OCI-LY1 (cell line): Measurements from ENCODE around the gene SERGEF.

Experiments
- H2AFZ ChIP-seq: fragments of 200-600 bp; sonication (generic), shearing (Covaris generic); 2 replicates; pipeline ENCODE4 v1.6.0; 2014; ENCODE audit warnings: antibody characterized with exemption, mild to moderate bottlenecking, low read length
- H3F3A ChIP-seq: fragments of 200-600 bp; sonication (generic), shearing (Covaris generic); 2 replicates; pipeline ENCODE4 v1.6.0; 2014; ENCODE audit warnings: mild to moderate bottlenecking, antibody characterized with exemption, low read length, moderate library complexity; ENCODE audit not compliant: insufficient read depth
- H3K27ac ChIP-seq: fragments of 200-600 bp; sonication (generic); 2 replicates; pipeline ENCODE4 v1.5.1; 2014; ENCODE audit warnings: low read length, mixed run types, mild to moderate bottlenecking, low read depth; ENCODE audit not compliant: poor library complexity, severe bottlenecking
- H3K27me3 ChIP-seq: fragments of 200-600 bp; sonication (generic); 2 replicates; pipeline ENCODE4 v1.6.0; 2014; ENCODE audit warnings: antibody characterized with exemption, mild to moderate bottlenecking, low read length, moderate library complexity; ENCODE audit not compliant: insufficient read depth
- H3K36me3 ChIP-seq: fragments of 200-600 bp; sonication (generic); 2 replicates; pipeline ENCODE4 v1.6.1; 2014; ENCODE audit warnings: mild to moderate bottlenecking, antibody characterized with exemption, low read length, moderate library complexity, mixed read lengths; ENCODE audit not compliant: insufficient read depth
- H3K4me1 ChIP-seq: fragments of 200-600 bp; sonication (generic); 2 replicates; pipeline ENCODE4 v1.5.1; 2014; ENCODE audit warnings: mild to moderate bottlenecking, low read length, moderate library complexity; ENCODE audit not compliant: insufficient read depth, severe bottlenecking
- H3K4me2 ChIP-seq: fragments of 200-600 bp; sonication (generic), shearing (Covaris generic); 2 replicates; pipeline ENCODE4 v1.6.1; 2014; ENCODE audit warnings: low read length
- H3K4me3 ChIP-seq: fragments of 200-600 bp; sonication (generic); 2 replicates; pipeline ENCODE4 v1.5.1; 2014; ENCODE audit warnings: low read length, low read depth, mild to moderate bottlenecking, mixed read lengths; ENCODE audit not compliant: poor library complexity, severe bottlenecking
- H3K79me2 ChIP-seq: fragments of 200-600 bp; shearing (Covaris generic); 2 replicates; pipeline ENCODE4 v1.6.1; 2016; ENCODE audit warnings: mixed run types, low read length, mixed read lengths; ENCODE audit not compliant: insufficient read depth
- H3K9ac ChIP-seq: fragments of 200-600 bp; sonication (generic), shearing (Covaris generic); 2 replicates; pipeline ENCODE4 v1.6.1; 2014; ENCODE audit warnings: mild to moderate bottlenecking, low read length, mixed read lengths
- H3K9me2 ChIP-seq: fragments of 200-600 bp; sonication (generic), shearing (Covaris generic); 2 replicates; pipeline ENCODE4 v1.6.1; 2014; ENCODE audit warnings: low read depth, mild to moderate bottlenecking, low read length, mixed read lengths
- H3K9me3 ChIP-seq: fragments of 200-600 bp; shearing (Covaris generic); 2 replicates; pipeline ENCODE4 v1.6.1; 2014; ENCODE audit warnings: low read length, mixed read lengths
- H4K20me1 ChIP-seq: fragments of 200-600 bp; sonication (generic), shearing (Covaris generic); 2 replicates; pipeline ENCODE4 v1.6.0; 2016; ENCODE audit warnings: mild to moderate bottlenecking, low read length; ENCODE audit not compliant: insufficient read depth
- CTCF ChIP-seq: fragments of 200-600 bp; sonication (generic), shearing (Covaris generic); IDR thresholded peaks from 2 replicates; pipeline ENCODE4 v1.5.1; 2017; ENCODE audit warnings: mild to moderate bottlenecking, antibody characterized with exemption, low read length, moderate library complexity, mixed read lengths
- EZH2 ChIP-seq: fragments of 200-600 bp; sonication (generic), shearing (Covaris generic); IDR thresholded peaks from 2 replicates; pipeline ENCODE4 v1.8.0; 2017; ENCODE audit warnings: borderline replicate concordance, mixed run types, mild to moderate bottlenecking, antibody characterized with exemption, low read length, moderate library complexity, mixed read lengths

Gene SERGEF

GRCh38 chr11:17743026-17743807 is 269.6 kb downstream of the SERGEF start:
- Histone ChIP-seq H4K20me1 (no peaks in the 10 kb centered on the region), H3K79me2 (no peaks in the 10 kb centered on the region), H3K4me2 (no peak overlapping the region), H3K4me1 (no peaks in the 10 kb centered on the region), H3K9ac (no peak overlapping the region), H3K9me2 (no peaks in the 10 kb centered on the region), H3K9me3 (no peaks in the 10 kb centered on the region), H3F3A (no peaks in the 10 kb centered on the region), H3K27ac (no peak overlapping the region), H3K4me3 (no peak overlapping the region), H2AFZ (no peak overlapping the region), H3K27me3 (no peaks in the 10 kb centered on the region), H3K36me3 (no peaks in the 10 kb centered on the region)
- TF ChIP-seq CTCF = no peak
- TF ChIP-seq EZH2 = no peak

GRCh38 chr11:17742019-17742418 is 270.8 kb downstream of the SERGEF start:
- Histone ChIP-seq H3K4me1 (no peaks in the 10 kb centered on the region), H3K9me2 (no peaks in the 10 kb centered on the region), H2AFZ (no peak overlapping the region), H3K27ac (no peak overlapping the region), H3K27me3 (no peaks in the 10 kb centered on the region), H3F3A (no peaks in the 10 kb centered on the region), H4K20me1 (no peaks in the 10 kb centered on the region), H3K79me2 (no peaks in the 10 kb centered on the region), H3K9me3 (no peaks in the 10 kb centered on the region), H3K36me3 (no peaks in the 10 kb centered on the region), H3K9ac (no peak overlapping the region), H3K4me3 (no peak overlapping the region), H3K4me2 (no peak overlapping the region)
- TF ChIP-seq CTCF (no peak), EZH2 (no peak)

- no peak overlapping the region for H3K4me2 ChIP-seq
- H3F3A ChIP-seq = no peaks in the 10 kb centered on the region
- TF ChIP-seq EZH2 = no peak
- TF ChIP-seq CTCF = no peak
- no peak overlapping the region for H3K27ac ChIP-seq
- no peaks in the 10 kb centered on the region for H3K4me1 ChIP-seq
- H3K79me2 ChIP-seq = no peaks in the 10 kb centered on the region
- H3K36me3 ChIP-seq = no peaks in the 10 kb centered on the region
- H3K9me3 ChIP-seq = no peaks in the 10 kb centered on the region
- no peaks in the 10 kb centered on the region for H3K27me3 ChIP-seq
- no peaks in the 10 kb centered on the region for H4K20me1 ChIP-seq
- no peak overlapping the region for H2AFZ ChIP-seq
- H3K4me3 ChIP-seq = no peak overlapping the region
- H3K9me2 ChIP-seq = no peaks in the 10 kb centered on the region
- H3K9ac ChIP-seq = no peak overlapping the region
Observed at GRCh38 chr11:17741487-17741886, 271.4 kb downstream of the SERGEF start.
